SK-N-SH (cell line): Measurements from ENCODE around the gene TRAF3IP1.

Experiments
- EZH2phosphoT487 ChIP-seq: fragments of 200-600 bp; sonication (generic); IDR thresholded peaks from 2 replicates; pipeline ENCODE4 v1.6.1; 2017; ENCODE audit warnings: low read depth, mixed run types, mild to moderate bottlenecking, antibody characterized with exemption, moderate library complexity, borderline replicate concordance
- GATA2 ChIP-seq: sonication (generic); formaldehyde crosslinking; IDR thresholded peaks from 2 replicates; pipeline ENCODE4 v1.5.0; 2020; ENCODE audit warnings: mild to moderate bottlenecking, missing genetic modification reagents
- MXI1 ChIP-seq: IDR thresholded peaks from 2 replicates; pipeline ENCODE4 v1.6.1; 2012; ENCODE audit warnings: mild to moderate bottlenecking, low read depth, low read length, improper control_type of control experiment
- NFIC ChIP-seq: IDR thresholded peaks from 2 replicates; pipeline ENCODE4 v1.4.0; 2012; ENCODE audit warnings: borderline replicate concordance
- POLR2AphosphoS5 ChIP-seq: IDR thresholded peaks from 2 replicates; pipeline ENCODE4 v1.6.1; 2012; ENCODE audit warnings: low read depth, low read length
- SMC3 ChIP-seq: IDR thresholded peaks from 2 replicates; pipeline ENCODE4 v1.6.1; 2012; ENCODE audit warnings: low read depth, low read length, improper control_type of control experiment
- TAF1 ChIP-seq: IDR thresholded peaks from 2 replicates; pipeline ENCODE4 v1.6.1; 2012; ENCODE audit warnings: low read depth, mild to moderate bottlenecking, low read length, moderate library complexity, borderline replicate concordance
- TCF12 ChIP-seq: IDR thresholded peaks from 2 replicates; pipeline ENCODE4 v1.4.0; 2012
- YY1 ChIP-seq: IDR thresholded peaks from 2 replicates; pipeline ENCODE4 v1.4.0; 2012; ENCODE audit warnings: low read depth, mild to moderate bottlenecking
- TF ChIP-seq, protein P1 (sequence below): fragments of 200-600 bp; sonication (generic); IDR thresholded peaks from 2 replicates; pipeline ENCODE4 v1.6.1; 2017; ENCODE audit warnings: antibody characterized with exemption, mild to moderate bottlenecking, moderate library complexity
- TF ChIP-seq, protein P2 (sequence below): fragments of 150-350 bp; IDR thresholded peaks from 2 replicates; pipeline ENCODE4 v1.6.1; 2016; ENCODE audit warnings: mild to moderate bottlenecking, low read depth, low read length
- TF ChIP-seq, protein P3 (sequence below): fragments of 150-350 bp; IDR thresholded peaks from 2 replicates; pipeline ENCODE4 v1.6.1; 2017; ENCODE audit warnings: antibody characterized with exemption, low read length, low read depth, borderline replicate concordance
- TF ChIP-seq, protein P4 (sequence below): IDR thresholded peaks from 2 replicates; pipeline ENCODE4 v1.4.0; 2012; ENCODE audit warnings: low read depth
- TF ChIP-seq, protein P5 (sequence below): IDR thresholded peaks from 2 replicates; pipeline ENCODE4 v1.6.1; 2012; ENCODE audit warnings: mild to moderate bottlenecking, low read depth, low read length, moderate library complexity

DNA sequence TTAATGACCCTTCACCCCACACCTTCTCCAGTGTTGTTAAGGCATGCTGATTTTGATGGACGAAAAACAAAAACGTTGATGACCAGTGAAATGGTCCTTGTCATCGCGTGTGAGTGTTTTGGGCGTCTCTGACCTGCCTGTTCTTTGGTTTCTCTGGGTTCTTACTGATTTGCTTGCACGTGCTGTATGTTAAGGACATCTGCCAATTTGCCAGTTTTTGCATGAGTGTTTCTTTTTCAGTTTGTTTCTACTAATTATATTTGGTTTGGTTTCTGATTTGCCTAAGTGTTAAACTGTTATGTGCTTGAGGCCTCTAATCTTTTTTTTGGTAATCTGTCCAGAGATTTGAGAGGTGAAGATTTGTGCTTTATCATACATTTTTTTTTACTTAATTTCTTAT is 14.6 kb downstream of the TRAF3IP1 start:
- TF ChIP-seq, protein P1, sequence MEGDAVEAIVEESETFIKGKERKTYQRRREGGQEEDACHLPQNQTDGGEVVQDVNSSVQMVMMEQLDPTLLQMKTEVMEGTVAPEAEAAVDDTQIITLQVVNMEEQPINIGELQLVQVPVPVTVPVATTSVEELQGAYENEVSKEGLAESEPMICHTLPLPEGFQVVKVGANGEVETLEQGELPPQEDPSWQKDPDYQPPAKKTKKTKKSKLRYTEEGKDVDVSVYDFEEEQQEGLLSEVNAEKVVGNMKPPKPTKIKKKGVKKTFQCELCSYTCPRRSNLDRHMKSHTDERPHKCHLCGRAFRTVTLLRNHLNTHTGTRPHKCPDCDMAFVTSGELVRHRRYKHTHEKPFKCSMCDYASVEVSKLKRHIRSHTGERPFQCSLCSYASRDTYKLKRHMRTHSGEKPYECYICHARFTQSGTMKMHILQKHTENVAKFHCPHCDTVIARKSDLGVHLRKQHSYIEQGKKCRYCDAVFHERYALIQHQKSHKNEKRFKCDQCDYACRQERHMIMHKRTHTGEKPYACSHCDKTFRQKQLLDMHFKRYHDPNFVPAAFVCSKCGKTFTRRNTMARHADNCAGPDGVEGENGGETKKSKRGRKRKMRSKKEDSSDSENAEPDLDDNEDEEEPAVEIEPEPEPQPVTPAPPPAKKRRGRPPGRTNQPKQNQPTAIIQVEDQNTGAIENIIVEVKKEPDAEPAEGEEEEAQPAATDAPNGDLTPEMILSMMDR = no peak
- TF ChIP-seq NFIC = no peak
- TF ChIP-seq YY1 = no peak
- no peak for TF ChIP-seq EZH2phosphoT487
- TF ChIP-seq, protein P2, sequence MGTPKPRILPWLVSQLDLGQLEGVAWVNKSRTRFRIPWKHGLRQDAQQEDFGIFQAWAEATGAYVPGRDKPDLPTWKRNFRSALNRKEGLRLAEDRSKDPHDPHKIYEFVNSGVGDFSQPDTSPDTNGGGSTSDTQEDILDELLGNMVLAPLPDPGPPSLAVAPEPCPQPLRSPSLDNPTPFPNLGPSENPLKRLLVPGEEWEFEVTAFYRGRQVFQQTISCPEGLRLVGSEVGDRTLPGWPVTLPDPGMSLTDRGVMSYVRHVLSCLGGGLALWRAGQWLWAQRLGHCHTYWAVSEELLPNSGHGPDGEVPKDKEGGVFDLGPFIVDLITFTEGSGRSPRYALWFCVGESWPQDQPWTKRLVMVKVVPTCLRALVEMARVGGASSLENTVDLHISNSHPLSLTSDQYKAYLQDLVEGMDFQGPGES = no peak
- TF ChIP-seq SMC3 = no peak
- TF ChIP-seq TAF1 = no peak
- no peak for TF ChIP-seq GATA2
- TF ChIP-seq, protein P3, sequence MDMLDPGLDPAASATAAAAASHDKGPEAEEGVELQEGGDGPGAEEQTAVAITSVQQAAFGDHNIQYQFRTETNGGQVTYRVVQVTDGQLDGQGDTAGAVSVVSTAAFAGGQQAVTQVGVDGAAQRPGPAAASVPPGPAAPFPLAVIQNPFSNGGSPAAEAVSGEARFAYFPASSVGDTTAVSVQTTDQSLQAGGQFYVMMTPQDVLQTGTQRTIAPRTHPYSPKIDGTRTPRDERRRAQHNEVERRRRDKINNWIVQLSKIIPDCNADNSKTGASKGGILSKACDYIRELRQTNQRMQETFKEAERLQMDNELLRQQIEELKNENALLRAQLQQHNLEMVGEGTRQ = no peak
- TF ChIP-seq, protein P4, sequence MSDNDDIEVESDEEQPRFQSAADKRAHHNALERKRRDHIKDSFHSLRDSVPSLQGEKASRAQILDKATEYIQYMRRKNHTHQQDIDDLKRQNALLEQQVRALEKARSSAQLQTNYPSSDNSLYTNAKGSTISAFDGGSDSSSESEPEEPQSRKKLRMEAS = no peak
- no peak for TF ChIP-seq MXI1
- TF ChIP-seq TCF12 = no peak
- TF ChIP-seq POLR2AphosphoS5 = no peak
- TF ChIP-seq, protein P5, sequence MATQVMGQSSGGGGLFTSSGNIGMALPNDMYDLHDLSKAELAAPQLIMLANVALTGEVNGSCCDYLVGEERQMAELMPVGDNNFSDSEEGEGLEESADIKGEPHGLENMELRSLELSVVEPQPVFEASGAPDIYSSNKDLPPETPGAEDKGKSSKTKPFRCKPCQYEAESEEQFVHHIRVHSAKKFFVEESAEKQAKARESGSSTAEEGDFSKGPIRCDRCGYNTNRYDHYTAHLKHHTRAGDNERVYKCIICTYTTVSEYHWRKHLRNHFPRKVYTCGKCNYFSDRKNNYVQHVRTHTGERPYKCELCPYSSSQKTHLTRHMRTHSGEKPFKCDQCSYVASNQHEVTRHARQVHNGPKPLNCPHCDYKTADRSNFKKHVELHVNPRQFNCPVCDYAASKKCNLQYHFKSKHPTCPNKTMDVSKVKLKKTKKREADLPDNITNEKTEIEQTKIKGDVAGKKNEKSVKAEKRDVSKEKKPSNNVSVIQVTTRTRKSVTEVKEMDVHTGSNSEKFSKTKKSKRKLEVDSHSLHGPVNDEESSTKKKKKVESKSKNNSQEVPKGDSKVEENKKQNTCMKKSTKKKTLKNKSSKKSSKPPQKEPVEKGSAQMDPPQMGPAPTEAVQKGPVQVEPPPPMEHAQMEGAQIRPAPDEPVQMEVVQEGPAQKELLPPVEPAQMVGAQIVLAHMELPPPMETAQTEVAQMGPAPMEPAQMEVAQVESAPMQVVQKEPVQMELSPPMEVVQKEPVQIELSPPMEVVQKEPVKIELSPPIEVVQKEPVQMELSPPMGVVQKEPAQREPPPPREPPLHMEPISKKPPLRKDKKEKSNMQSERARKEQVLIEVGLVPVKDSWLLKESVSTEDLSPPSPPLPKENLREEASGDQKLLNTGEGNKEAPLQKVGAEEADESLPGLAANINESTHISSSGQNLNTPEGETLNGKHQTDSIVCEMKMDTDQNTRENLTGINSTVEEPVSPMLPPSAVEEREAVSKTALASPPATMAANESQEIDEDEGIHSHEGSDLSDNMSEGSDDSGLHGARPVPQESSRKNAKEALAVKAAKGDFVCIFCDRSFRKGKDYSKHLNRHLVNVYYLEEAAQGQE = no peak
